Stimulated activated naive CD4-positive, alpha-beta T cell treated with Interleukin-2 at 50 U/mL for 16 hours (primary cell): ENCODE data around the gene CELSR1.
"Not testable (repeated sequence)": the region's sequence is repeated elsewhere in the genome, so short reads cannot be mapped to it uniquely, and the experiment has no call there.

Source experiments
- DNase-seq: peaks from one replicate; lab custom pipeline; 2025; lab: John Stamatoyannopoulos, UW

Gene CELSR1

DNA sequence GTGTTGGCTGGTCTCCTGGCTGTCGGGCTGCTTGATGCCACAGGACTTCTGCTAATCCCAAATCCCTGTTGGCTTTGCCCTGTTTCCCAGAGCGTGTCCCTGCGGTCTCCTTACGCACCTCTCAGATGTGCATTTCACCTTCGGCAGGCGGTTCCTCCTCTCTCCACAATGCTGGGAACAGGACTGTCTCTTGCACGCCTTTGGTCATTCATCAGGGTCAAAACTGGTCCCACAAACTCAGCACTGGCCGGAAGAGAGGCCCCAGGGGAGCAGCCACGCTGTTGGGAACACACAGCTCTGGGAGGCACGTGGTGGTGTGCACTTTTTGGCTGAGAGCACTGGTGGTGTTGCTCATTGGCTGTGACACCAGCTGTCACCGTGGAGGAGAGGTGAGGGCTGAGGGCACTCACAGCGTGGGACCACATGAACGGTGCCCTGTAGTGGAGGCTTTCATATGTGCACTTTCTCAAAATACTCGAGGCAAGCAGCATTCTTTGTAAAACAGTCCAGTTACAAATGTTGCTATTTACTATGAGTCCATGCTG is 217.2 kb downstream of the CELSR1 start:
- no peak for DNase-seq

DNA sequence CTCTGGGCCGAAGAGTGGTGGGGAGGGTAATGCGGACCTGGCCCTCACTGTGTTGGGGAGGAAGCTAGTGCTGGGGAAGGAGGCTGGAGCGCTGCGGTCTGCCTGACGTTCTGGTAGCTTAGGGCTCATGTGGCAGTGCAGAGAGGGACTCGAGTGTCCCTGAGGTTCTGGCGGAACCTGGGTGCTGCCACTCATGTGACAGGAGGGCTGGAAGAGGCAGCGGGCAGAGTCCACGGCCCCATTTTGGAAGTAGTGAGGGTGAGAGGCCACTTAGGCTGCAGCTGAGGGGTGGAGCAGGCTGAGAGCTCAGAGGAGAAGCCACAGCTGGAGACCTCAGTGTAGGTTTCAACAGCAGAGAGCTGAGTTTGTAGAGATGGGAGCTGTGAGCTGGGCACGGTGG is 218.1 kb downstream of the CELSR1 start:
- no peak for DNase-seq

DNA sequence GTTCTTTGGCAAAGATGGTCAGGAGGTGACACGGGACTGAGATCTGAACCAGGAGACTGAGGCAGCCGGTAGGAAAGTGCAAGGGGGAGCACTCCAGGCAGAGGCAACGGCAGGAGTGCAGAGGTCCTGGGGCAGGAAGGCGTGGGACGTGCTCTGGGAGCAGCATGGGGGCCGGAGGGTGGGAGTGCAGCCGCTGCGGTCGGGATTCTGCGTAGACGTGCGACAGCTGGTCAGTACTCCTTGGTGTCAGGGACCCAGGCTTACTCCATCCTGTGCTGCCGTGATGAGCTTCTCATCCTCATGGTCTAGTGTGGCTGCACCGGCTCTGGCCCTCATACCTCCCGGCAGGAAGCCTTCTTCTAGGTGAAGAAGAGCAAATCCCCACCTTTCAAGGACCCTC is 218.8 kb downstream of the CELSR1 start:
- DNase-seq: no peak

DNA sequence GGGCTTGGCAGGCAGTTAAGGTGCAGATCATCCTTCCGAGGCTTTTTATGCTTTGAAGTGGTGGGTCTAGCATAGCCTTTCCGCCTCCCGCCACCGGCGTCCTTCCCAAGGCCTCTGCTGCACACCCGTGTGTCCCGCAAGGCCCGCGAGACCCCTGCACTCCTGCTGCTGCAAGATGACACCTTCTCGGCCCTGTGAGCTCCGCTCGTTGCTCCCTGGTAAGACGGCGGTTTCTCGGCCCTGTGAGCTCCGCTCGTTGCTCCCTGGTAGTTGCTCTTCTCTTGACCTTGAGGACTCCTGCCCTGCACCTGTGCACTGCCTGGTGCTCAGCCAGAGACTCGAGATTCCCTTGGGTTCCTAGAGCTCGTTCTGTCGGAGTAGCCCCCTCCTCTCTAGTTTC is 219.8 kb downstream of the CELSR1 start:
- no peak for DNase-seq

DNA sequence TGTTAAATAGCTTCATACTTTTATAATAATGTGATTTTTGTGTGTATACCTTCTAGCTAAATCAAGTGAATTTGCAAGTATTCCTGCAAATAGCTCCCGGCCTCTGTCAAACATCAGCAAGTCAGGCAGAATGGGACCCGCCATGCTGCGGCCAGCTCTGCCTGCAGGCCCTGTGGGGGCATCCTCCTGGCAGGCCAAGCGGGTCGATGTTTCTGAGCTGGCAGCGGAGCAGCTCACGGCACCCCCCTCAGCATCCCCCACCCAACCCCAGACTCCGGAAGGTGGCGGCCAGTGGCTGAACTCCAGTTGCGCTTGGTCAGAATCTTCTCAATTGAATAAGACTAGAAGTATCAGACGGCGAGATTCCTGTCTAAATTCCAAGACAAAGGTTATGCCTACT is 221.4 kb downstream of the CELSR1 start:
- no peak for DNase-seq

DNA sequence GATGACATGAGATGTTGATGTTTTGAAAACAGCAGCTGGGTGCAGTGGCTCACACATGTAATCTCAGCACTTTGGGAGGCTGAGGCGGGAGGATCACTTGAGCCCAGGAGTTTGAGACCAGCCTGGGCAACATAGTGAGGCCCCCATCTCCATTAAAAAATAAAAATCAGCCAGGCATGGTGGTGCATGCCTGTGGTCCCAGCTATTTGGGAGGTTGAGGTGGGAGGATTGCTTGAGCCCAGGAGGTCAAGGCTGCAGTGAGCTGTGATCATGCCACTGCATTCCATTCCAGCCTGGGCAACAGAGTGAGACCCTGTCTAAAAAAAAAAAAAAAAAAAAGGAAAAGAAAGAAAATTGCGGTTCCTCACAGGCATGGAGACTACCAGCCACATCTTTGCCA is 224.6 kb downstream of the CELSR1 start:
- not testable (repeated sequence) for DNase-seq

DNA sequence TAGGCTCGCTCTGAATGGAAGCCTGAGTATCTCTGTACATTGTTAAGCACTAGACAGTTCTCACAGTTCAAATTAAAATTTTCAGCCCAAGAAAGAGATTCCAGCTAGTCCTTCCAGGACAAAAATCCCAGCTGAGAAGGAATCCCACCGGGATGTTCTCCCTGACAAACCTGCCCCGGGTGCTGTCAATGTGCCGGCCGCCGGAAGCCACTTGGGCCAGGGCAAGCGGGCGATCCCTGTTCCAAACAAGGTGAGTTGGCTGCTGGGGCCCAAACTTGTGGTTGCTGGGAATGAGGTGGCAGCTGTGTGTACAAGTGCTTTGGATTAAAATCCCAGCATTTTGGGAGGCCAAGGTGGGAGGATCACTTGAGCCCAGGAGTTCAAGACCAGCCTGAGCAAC is 225.4 kb downstream of the CELSR1 start:
- no peak for DNase-seq
